HepG2 (cell line): Measurements from ENCODE around the gene SCMH1. TPM values are rescaled to one million over a fixed set of nuclear protein-coding genes. Genes with fewer than 3 reads are reported as not detected.

Source experiments
- ARID4A ChIP-seq: sonication (generic); formaldehyde crosslinking; IDR thresholded peaks from 2 replicates; pipeline ENCODE4 v1.5.0; 2020; ENCODE audit warnings: mild to moderate bottlenecking, missing genetic modification reagents, borderline replicate concordance
- CBX1 ChIP-seq: IDR thresholded peaks from one replicate; pipeline ENCODE4 v1.6.1; 2016; ENCODE audit warnings: antibody characterized with exemption, low read depth
- FOXC1 ChIP-seq: sonication (generic); formaldehyde crosslinking; IDR thresholded peaks from 2 replicates; pipeline ENCODE4 v1.8.0; 2022; ENCODE audit warnings: mild to moderate bottlenecking, missing genetic modification reagents, borderline replicate concordance
- MATR3 ChIP-seq: sonication (generic); formaldehyde crosslinking; IDR thresholded peaks from 2 replicates; pipeline ENCODE4 v1.4.0; 2020; ENCODE audit warnings: missing genetic modification reagents
- RBAK ChIP-seq: sonication (generic); formaldehyde crosslinking; IDR thresholded peaks from 2 replicates; pipeline ENCODE4 v1.5.1; 2020; ENCODE audit warnings: mild to moderate bottlenecking, missing genetic modification reagents
- RFX3 ChIP-seq: IDR thresholded peaks from 2 replicates; pipeline ENCODE4 v1.6.1; 2016; ENCODE audit warnings: missing biosample characterization, missing genetic modification reagents
- SNAI1 ChIP-seq: sonication (generic); formaldehyde crosslinking; IDR thresholded peaks from 2 replicates; pipeline ENCODE4 v1.5.0; 2020; ENCODE audit warnings: mild to moderate bottlenecking, missing genetic modification reagents, borderline replicate concordance
- SP140L ChIP-seq: sonication (generic); formaldehyde crosslinking; IDR thresholded peaks from 2 replicates; pipeline ENCODE4 v1.4.0; 2020; ENCODE audit warnings: missing genetic modification reagents, borderline replicate concordance
- ZEB1 ChIP-seq: IDR thresholded peaks from 2 replicates; pipeline ENCODE4 v1.6.1; 2012; ENCODE audit warnings: mild to moderate bottlenecking, low read depth, inconsistent platforms; ENCODE audit not compliant: insufficient replicate concordance
- ZNF160 ChIP-seq: sonication (generic); formaldehyde crosslinking; IDR thresholded peaks from 2 replicates; pipeline ENCODE4 v1.8.0; 2022; ENCODE audit warnings: mild to moderate bottlenecking, inconsistent platforms, missing genetic modification reagents
- ZNF329 ChIP-seq: sonication (generic); formaldehyde crosslinking; IDR thresholded peaks from 2 replicates; pipeline ENCODE4 v1.9.0; 2021; ENCODE audit warnings: low read depth, mild to moderate bottlenecking, missing genetic modification reagents
- polyA plus RNA-seq, 8 experiments: library from polyadenylated mRNA; depleted of rRNA in 3 of 8; stranded (reverse) in 7 of 8; unstranded in 1 of 8; fragments of >200 nt; fragmentation: Illumina TruSeq in 4 of 8; extraction: Trizol in 4 of 8; gene quantifications; 2 replicates each; pipeline versions ENCODE4 v1.2.1 to v1.2.3, GENCODE V29; 2011 to 2016; ENCODE audit warnings: low read depth in 4 of 8, missing spikeins in 1 of 8, mixed read lengths in 1 of 8; ENCODE audit not compliant: insufficient read depth in 1 of 8
- total RNA-seq, 5 experiments: library from RNA; depleted of rRNA; stranded (reverse); fragments of >200 nt; fragmentation: Illumina TruSeq; extraction: Trizol; gene quantifications; 2 replicates each; pipeline ENCODE4 v1.2.3, GENCODE V29; 2016; ENCODE audit warnings: low read depth in 1 of 5
- TF ChIP-seq, protein P1 (sequence below): sonication (generic); formaldehyde crosslinking; IDR thresholded peaks from 2 replicates; pipeline ENCODE4 v1.5.0; 2020; ENCODE audit warnings: mild to moderate bottlenecking, missing genetic modification reagents
- TF ChIP-seq, protein P2 (sequence below): sonication (generic); formaldehyde crosslinking; IDR thresholded peaks from 2 replicates; pipeline ENCODE4 v1.5.1; 2020; ENCODE audit warnings: missing genetic modification reagents, mild to moderate bottlenecking, borderline replicate concordance
- TF ChIP-seq, protein P3 (sequence below): sonication (generic); formaldehyde crosslinking; IDR thresholded peaks from 2 replicates; pipeline ENCODE4 v1.4.0; 2020; ENCODE audit warnings: missing genetic modification reagents
- TF ChIP-seq, protein P4 (sequence below): sonication (generic); formaldehyde crosslinking; IDR thresholded peaks from 2 replicates; pipeline ENCODE4 v1.9.0; 2021; ENCODE audit warnings: missing genetic modification reagents, mild to moderate bottlenecking, borderline replicate concordance

SCMH1 gene
- total and polyA plus RNA-seq, 2 of the 13 experiments (the other 11 are each of a cell fraction or from before 2014, with no cell fraction given), result 41.8 to 52.6 TPM

GRCh38 chr1:41239988-41240610 is 2.0 kb downstream of the SCMH1 start (continued):
- TF ChIP-seq, protein P1, sequence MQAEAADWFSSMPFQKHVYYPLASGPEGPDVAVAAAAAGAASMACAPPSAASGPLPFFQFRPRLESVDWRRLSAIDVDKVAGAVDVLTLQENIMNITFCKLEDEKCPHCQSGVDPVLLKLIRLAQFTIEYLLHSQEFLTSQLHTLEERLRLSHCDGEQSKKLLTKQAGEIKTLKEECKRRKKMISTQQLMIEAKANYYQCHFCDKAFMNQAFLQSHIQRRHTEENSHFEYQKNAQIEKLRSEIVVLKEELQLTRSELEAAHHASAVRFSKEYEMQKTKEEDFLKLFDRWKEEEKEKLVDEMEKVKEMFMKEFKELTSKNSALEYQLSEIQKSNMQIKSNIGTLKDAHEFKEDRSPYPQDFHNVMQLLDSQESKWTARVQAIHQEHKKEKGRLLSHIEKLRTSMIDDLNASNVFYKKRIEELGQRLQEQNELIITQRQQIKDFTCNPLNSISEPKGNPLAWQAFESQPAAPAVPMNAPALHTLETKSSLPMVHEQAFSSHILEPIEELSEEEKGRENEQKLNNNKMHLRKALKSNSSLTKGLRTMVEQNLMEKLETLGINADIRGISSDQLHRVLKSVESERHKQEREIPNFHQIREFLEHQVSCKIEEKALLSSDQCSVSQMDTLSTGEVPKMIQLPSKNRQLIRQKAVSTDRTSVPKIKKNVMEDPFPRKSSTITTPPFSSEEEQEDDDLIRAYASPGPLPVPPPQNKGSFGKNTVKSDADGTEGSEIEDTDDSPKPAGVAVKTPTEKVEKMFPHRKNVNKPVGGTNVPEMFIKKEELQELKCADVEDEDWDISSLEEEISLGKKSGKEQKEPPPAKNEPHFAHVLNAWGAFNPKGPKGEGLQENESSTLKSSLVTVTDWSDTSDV, result no peak
- TF ChIP-seq RBAK (CRISPR knock-in tag) (no peak), CBX1 (no peak), SP140L (CRISPR knock-in tag) (no peak), FOXC1 (CRISPR knock-in tag) (no peak), ZNF160 (CRISPR knock-in tag) (no peak), ZNF329 (CRISPR knock-in tag) (no peak), SNAI1 (CRISPR knock-in tag) (no peak), ARID4A (CRISPR knock-in tag) (peak; percentile 40; the same call in 1 of the 2 replicates), ZEB1 (no peak), MATR3 (CRISPR knock-in tag) (no peak), RFX3 (CRISPR knock-in tag) (no peak)
- TF ChIP-seq, protein P2, sequence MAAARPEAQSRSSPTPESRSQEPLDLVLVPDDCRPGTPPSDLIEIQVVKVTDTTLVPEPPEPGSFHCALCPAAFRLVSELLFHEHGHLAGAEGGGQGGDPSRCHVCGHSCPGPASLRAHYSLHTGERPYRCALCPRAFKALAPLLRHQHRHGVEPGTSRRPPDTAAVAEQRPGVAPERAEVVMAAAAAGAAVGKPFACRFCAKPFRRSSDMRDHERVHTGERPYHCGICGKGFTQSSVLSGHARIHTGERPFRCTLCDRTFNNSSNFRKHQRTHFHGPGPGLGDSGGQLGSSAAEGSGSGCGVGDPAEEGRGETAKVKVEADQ (CRISPR knock-in tag), result no peak
- TF ChIP-seq, protein P3, sequence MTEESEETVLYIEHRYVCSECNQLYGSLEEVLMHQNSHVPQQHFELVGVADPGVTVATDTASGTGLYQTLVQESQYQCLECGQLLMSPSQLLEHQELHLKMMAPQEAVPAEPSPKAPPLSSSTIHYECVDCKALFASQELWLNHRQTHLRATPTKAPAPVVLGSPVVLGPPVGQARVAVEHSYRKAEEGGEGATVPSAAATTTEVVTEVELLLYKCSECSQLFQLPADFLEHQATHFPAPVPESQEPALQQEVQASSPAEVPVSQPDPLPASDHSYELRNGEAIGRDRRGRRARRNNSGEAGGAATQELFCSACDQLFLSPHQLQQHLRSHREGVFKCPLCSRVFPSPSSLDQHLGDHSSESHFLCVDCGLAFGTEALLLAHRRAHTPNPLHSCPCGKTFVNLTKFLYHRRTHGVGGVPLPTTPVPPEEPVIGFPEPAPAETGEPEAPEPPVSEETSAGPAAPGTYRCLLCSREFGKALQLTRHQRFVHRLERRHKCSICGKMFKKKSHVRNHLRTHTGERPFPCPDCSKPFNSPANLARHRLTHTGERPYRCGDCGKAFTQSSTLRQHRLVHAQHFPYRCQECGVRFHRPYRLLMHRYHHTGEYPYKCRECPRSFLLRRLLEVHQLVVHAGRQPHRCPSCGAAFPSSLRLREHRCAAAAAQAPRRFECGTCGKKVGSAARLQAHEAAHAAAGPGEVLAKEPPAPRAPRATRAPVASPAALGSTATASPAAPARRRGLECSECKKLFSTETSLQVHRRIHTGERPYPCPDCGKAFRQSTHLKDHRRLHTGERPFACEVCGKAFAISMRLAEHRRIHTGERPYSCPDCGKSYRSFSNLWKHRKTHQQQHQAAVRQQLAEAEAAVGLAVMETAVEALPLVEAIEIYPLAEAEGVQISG, result no peak
- TF ChIP-seq, protein P4, sequence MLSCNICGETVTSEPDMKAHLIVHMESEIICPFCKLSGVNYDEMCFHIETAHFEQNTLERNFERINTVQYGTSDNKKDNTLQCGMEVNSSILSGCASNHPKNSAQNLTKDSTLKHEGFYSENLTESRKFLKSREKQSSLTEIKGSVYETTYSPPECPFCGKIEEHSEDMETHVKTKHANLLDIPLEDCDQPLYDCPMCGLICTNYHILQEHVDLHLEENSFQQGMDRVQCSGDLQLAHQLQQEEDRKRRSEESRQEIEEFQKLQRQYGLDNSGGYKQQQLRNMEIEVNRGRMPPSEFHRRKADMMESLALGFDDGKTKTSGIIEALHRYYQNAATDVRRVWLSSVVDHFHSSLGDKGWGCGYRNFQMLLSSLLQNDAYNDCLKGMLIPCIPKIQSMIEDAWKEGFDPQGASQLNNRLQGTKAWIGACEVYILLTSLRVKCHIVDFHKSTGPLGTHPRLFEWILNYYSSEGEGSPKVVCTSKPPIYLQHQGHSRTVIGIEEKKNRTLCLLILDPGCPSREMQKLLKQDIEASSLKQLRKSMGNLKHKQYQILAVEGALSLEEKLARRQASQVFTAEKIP (CRISPR knock-in tag), result no peak
